IPS-18a (cell line): ENCODE data around the gene BCAS3.
"Not testable (repeated sequence)": the region's sequence is repeated elsewhere in the genome, so short reads cannot be mapped to it uniquely, and the experiment has no call there.

Source experiments
- H3K27ac ChIP-seq: one replicate; pipeline ENCODE4 v1.5.1; 2013; ENCODE audit warnings: low read length
- H3K27me3 ChIP-seq: one replicate; pipeline ENCODE4 v1.6.1; 2013; ENCODE audit warnings: mild to moderate bottlenecking, low read length; ENCODE audit not compliant: control insufficient read depth, insufficient read depth
- H3K36me3 ChIP-seq: one replicate; pipeline ENCODE4 v1.6.1; 2013; ENCODE audit warnings: low read depth, low read length; ENCODE audit not compliant: control insufficient read depth
- H3K4me1 ChIP-seq: one replicate; pipeline ENCODE4 v1.6.1; 2013; ENCODE audit warnings: low read depth, low read length; ENCODE audit not compliant: control insufficient read depth
- H3K4me3 ChIP-seq: one replicate; pipeline ENCODE4 v1.5.1; 2013; ENCODE audit warnings: low read length
- H3K9ac ChIP-seq: one replicate; pipeline ENCODE4 v1.6.1; 2013; ENCODE audit warnings: mild to moderate bottlenecking, low read length, moderate library complexity
- H3K9me3 ChIP-seq: one replicate; pipeline ENCODE4 v1.6.1; 2013; ENCODE audit warnings: low read depth, low read length; ENCODE audit not compliant: control insufficient read depth

Gene BCAS3

GRCh38 chr17:61353615-61354014, 676.0 kb downstream of the BCAS3 start:
- H3K4me3 ChIP-seq, result no peak overlapping the region
- no peak overlapping the region for H3K9ac ChIP-seq
- H3K36me3 ChIP-seq, result no peaks in the 10 kb centered on the region
- H3K27me3 ChIP-seq, result no peaks in the 10 kb centered on the region
- H3K27ac ChIP-seq, result no peak overlapping the region
- no peaks in the 10 kb centered on the region for H3K9me3 ChIP-seq
- peaks cover 16% of the 10 kb centered on the region for H3K4me1 ChIP-seq

GRCh38 chr17:61354895-61355874, 677.5 kb downstream of the BCAS3 start:
- Histone ChIP-seq H3K27ac (no peak overlapping the region), H3K4me1 (peaks cover 16% of the 10 kb centered on the region), H3K36me3 (no peaks in the 10 kb centered on the region), H3K4me3 (no peak overlapping the region), H3K9ac (no peak overlapping the region), H3K27me3 (no peaks in the 10 kb centered on the region), H3K9me3 (no peaks in the 10 kb centered on the region)

- not testable (repeated sequence) for H3K27ac ChIP-seq, H3K4me3 ChIP-seq, H3K9ac ChIP-seq, H3K9me3 ChIP-seq, H3K27me3 ChIP-seq, H3K36me3 ChIP-seq
- peaks cover 16% of the 10 kb centered on the region for H3K4me1 ChIP-seq
These were observed 679.4 kb downstream of the BCAS3 start for GRCh38 chr17:61357061-61357460.

- not testable (repeated sequence) for H3K27ac ChIP-seq, H3K36me3 ChIP-seq, H3K4me1 ChIP-seq, H3K9me3 ChIP-seq, H3K4me3 ChIP-seq, H3K9ac ChIP-seq, H3K27me3 ChIP-seq
These were observed 681.9 kb downstream of the BCAS3 start for GRCh38 chr17:61359513-61359912.

- Histone ChIP-seq H3K4me3 (no peak overlapping the region), H3K4me1 (no peaks in the 10 kb centered on the region), H3K36me3 (no peaks in the 10 kb centered on the region), H3K27me3 (no peaks in the 10 kb centered on the region), H3K9me3 (no peaks in the 10 kb centered on the region), H3K9ac (no peak overlapping the region), H3K27ac (no peak overlapping the region)
These were observed 682.8 kb downstream of the BCAS3 start for GRCh38 chr17:61360318-61360943.

- Histone ChIP-seq H3K27me3 (no peaks in the 10 kb centered on the region), H3K36me3 (no peaks in the 10 kb centered on the region), H3K4me1 (no peaks in the 10 kb centered on the region), H3K9ac (no peak overlapping the region), H3K27ac (no peak overlapping the region), H3K4me3 (no peak overlapping the region), H3K9me3 (no peaks in the 10 kb centered on the region)
These were observed 683.4 kb downstream of the BCAS3 start for GRCh38 chr17:61361084-61361483.

- Histone ChIP-seq H3K9me3 (no peaks in the 10 kb centered on the region), H3K27ac (no peak overlapping the region), H3K9ac (no peak overlapping the region), H3K27me3 (no peaks in the 10 kb centered on the region), H3K4me3 (no peak overlapping the region), H3K4me1 (no peaks in the 10 kb centered on the region), H3K36me3 (no peaks in the 10 kb centered on the region)
These were observed 684.7 kb downstream of the BCAS3 start for GRCh38 chr17:61362396-61362795.

GRCh38 chr17:61362852-61363600, 685.4 kb downstream of the BCAS3 start:
- no peak overlapping the region for H3K27ac ChIP-seq
- no peaks in the 10 kb centered on the region for H3K9me3 ChIP-seq
- no peak overlapping the region for H3K9ac ChIP-seq
- H3K4me1 ChIP-seq, result no peaks in the 10 kb centered on the region
- H3K4me3 ChIP-seq, result no peak overlapping the region
- no peaks in the 10 kb centered on the region for H3K27me3 ChIP-seq
- H3K36me3 ChIP-seq, result no peaks in the 10 kb centered on the region

- no peaks in the 10 kb centered on the region for H3K36me3 ChIP-seq
- H3K27ac ChIP-seq, result no peak overlapping the region
- H3K9me3 ChIP-seq, result no peaks in the 10 kb centered on the region
- no peak overlapping the region for H3K4me3 ChIP-seq
- no peaks in the 10 kb centered on the region for H3K4me1 ChIP-seq
- no peaks in the 10 kb centered on the region for H3K27me3 ChIP-seq
- no peak overlapping the region for H3K9ac ChIP-seq
These were observed 686.2 kb downstream of the BCAS3 start for GRCh38 chr17:61363601-61364462.

GRCh38 chr17:61364463-61364846, 686.8 kb downstream of the BCAS3 start:
- H3K36me3 ChIP-seq, result no peaks in the 10 kb centered on the region
- H3K27ac ChIP-seq, result no peak overlapping the region
- H3K27me3 ChIP-seq, result no peaks in the 10 kb centered on the region
- H3K4me1 ChIP-seq, result no peaks in the 10 kb centered on the region
- H3K4me3 ChIP-seq, result no peak overlapping the region
- no peaks in the 10 kb centered on the region for H3K9me3 ChIP-seq
- no peak overlapping the region for H3K9ac ChIP-seq
